Measurements from ENCODE around the gene SCYL3.

- TF ChIP-seq CTCF (IDR thresholded peaks at IDR 0.05): no peak
- no peak for TF ChIP-seq POLR2A (IDR thresholded peaks at IDR 0.05)
Measured at GRCh38 chr1:169892176-169892926, 1.3 kb downstream of the SCYL3 start.
